ENCODE measurements around the gene NAT10. TPM values are rescaled to one million over a fixed set of nuclear protein-coding genes. Genes with fewer than 3 reads are reported as not detected.
A peak's percentile ranks its signal among the peaks of the same experiment; 100 is the strongest.

Gene NAT10
- total RNA-seq, 1 donor from 2014 or later, result 32.2 TPM

DNA sequence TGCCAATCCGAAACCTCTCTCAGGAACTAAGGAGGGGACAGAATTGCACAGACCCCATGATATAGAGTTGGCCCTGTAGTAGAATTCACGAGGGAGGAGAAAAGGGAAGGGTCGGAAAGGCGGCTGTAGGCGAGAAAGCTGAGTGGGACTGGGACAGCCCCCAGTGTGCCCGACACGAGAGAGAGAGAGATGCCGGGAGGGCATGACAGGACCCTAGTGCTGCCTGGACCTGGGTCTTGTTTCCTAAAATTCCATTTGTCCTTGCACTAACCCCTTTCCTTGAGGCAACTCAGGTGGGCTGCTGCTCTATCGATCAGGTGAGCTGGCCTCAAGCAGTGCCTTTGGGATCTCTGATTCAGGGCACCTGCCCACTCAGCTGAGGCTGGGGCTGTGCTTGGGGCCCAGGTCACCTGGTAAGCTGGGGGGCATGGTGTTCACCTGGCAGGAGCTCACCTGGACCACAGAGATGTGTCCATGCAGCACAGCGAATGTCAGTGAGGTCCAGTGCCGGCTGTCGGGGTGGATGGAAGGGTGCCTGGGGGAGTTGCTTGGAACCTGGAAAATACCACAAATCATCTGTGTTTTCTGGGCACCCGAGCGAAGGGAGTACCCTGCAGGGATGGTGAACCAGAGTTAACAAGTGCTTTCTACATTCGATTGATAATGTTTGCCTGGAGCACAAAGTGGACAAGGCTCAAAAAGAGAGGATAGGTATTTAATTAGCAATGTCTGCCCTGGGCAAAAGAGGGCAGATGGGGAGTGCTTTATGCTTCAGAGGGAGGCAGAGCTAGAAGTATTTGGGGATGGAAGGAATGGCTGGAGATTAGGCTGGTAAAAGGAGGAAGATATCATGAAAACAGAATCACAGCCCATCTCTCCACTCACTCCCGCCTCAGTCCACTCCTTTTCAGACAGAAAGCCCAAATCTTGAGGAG lies 61.6 kb downstream of the NAT10 start:
- peaks cover 22% of the 10 kb centered on the region for H3K36me3 Mint-ChIP-seq (ENCODE audit: low read depth, unreplicated experiment)
- H3K9ac ChIP-seq (ENCODE audit: low read length), result no peak overlapping the region
- peaks cover 15% of the 10 kb centered on the region for H3K4me1 Mint-ChIP-seq (ENCODE audit: low read depth, unreplicated experiment)
- no peaks in the 10 kb centered on the region for H3K9me3 ChIP-seq (ENCODE audit: insufficient read depth, low read depth, low read length)
- TF ChIP-seq EZH2 (IDR thresholded peaks at IDR 0.05; ENCODE audit: insufficient read depth, low read length), result no peak
- TF ChIP-seq, protein P1, sequence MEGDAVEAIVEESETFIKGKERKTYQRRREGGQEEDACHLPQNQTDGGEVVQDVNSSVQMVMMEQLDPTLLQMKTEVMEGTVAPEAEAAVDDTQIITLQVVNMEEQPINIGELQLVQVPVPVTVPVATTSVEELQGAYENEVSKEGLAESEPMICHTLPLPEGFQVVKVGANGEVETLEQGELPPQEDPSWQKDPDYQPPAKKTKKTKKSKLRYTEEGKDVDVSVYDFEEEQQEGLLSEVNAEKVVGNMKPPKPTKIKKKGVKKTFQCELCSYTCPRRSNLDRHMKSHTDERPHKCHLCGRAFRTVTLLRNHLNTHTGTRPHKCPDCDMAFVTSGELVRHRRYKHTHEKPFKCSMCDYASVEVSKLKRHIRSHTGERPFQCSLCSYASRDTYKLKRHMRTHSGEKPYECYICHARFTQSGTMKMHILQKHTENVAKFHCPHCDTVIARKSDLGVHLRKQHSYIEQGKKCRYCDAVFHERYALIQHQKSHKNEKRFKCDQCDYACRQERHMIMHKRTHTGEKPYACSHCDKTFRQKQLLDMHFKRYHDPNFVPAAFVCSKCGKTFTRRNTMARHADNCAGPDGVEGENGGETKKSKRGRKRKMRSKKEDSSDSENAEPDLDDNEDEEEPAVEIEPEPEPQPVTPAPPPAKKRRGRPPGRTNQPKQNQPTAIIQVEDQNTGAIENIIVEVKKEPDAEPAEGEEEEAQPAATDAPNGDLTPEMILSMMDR (IDR thresholded peaks at IDR 0.05; ENCODE audit: insufficient read depth, low read depth, low read length), result no peak
- no peaks in the 10 kb centered on the region for H3K27me3 ChIP-seq (ENCODE audit: insufficient read depth, low read length)
- H3K36me3 ChIP-seq (ENCODE audit: insufficient read depth, low read length), result no peaks in the 10 kb centered on the region
- no peak overlapping the region for H3K4me3 Mint-ChIP-seq (ENCODE audit: unreplicated experiment)
- H2AFZ ChIP-seq (ENCODE audit: low read depth, low read length), result no peak overlapping the region
- H4K20me1 ChIP-seq (ENCODE audit: insufficient read depth, low read length), result peaks cover 20% of the 10 kb centered on the region
- H3K27ac Mint-ChIP-seq (ENCODE audit: unreplicated experiment), result no peak overlapping the region
- H3K27ac ChIP-seq (ENCODE audit: low read depth, low read length), result no peak overlapping the region
- H3K4me2 ChIP-seq (ENCODE audit: low read length), result no peak overlapping the region
- FAIRE-seq, result no peak
- peaks cover 3% of the 10 kb centered on the region for H3K4me1 ChIP-seq (ENCODE audit: insufficient read depth, low read length)
- no peak for DNase-seq (ENCODE audit: low read depth)
- H3K9me3 Mint-ChIP-seq (ENCODE audit: unreplicated experiment), result no peaks in the 10 kb centered on the region
- H3K27me3 Mint-ChIP-seq (ENCODE audit: low read depth, unreplicated experiment), result no peaks in the 10 kb centered on the region
- H3K4me3 ChIP-seq (ENCODE audit: insufficient read depth, low read depth, low read length), result no peak overlapping the region
- no peaks in the 10 kb centered on the region for H3K79me2 ChIP-seq (ENCODE audit: insufficient read depth, low read length)

DNA sequence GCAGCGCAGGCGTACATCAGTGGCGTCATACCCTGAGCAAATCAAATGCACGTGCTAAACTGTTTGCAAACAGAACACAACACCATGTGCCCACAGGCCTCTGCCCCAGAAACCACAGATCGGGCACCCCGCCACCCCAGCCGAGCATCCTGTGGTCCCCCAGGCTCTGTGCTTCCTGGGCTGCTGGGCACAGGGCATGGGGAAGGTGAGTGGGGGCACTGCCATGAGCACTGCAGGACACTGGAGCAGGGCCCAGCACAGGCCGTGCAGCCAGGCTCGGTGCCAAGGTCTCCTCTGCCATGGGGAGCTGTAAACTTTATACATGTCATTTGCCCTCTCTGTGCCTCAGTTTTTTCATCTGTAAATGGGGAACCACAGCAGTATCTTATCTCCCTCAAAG lies 62.5 kb downstream of the NAT10 start:
- TF ChIP-seq, protein P1 (IDR thresholded peaks at IDR 0.05; ENCODE audit: insufficient read depth, low read depth, low read length), result no peak
- no peak for TF ChIP-seq EZH2 (IDR thresholded peaks at IDR 0.05; ENCODE audit: insufficient read depth, low read length)
- no peaks in the 10 kb centered on the region for H3K9me3 ChIP-seq (ENCODE audit: insufficient read depth, low read depth, low read length)
- H3K4me2 ChIP-seq (ENCODE audit: low read length), result no peak overlapping the region
- Mint-ChIP-seq H3K27me3 (ENCODE audit: low read depth, unreplicated experiment) (peaks cover 2% of the 10 kb centered on the region), H3K4me1 (ENCODE audit: low read depth, unreplicated experiment) (peaks cover 15% of the 10 kb centered on the region), H3K36me3 (ENCODE audit: low read depth, unreplicated experiment) (peaks cover 22% of the 10 kb centered on the region), H3K27ac (ENCODE audit: unreplicated experiment) (peak overlapping the region; percentile 62), H3K4me3 (ENCODE audit: unreplicated experiment) (no peak overlapping the region), H3K9me3 (ENCODE audit: unreplicated experiment) (no peaks in the 10 kb centered on the region)
- DNase-seq (ENCODE audit: low read depth) (no peak), FAIRE-seq (no peak)
- no peaks in the 10 kb centered on the region for H3K36me3 ChIP-seq (ENCODE audit: insufficient read depth, low read length)
- H3K79me2 ChIP-seq (ENCODE audit: insufficient read depth, low read length), result no peaks in the 10 kb centered on the region
- H3K4me1 ChIP-seq (ENCODE audit: insufficient read depth, low read length), result no peaks in the 10 kb centered on the region
- no peaks in the 10 kb centered on the region for H3K27me3 ChIP-seq (ENCODE audit: insufficient read depth, low read length)
- H3K27ac ChIP-seq (ENCODE audit: low read depth, low read length), result no peak overlapping the region
- peaks cover 15% of the 10 kb centered on the region for H4K20me1 ChIP-seq (ENCODE audit: insufficient read depth, low read length)
- H3K4me3 ChIP-seq (ENCODE audit: insufficient read depth, low read depth, low read length), result no peak overlapping the region
- H3K9ac ChIP-seq (ENCODE audit: low read length), result no peak overlapping the region
- no peak overlapping the region for H2AFZ ChIP-seq (ENCODE audit: low read depth, low read length)
